Neural cell (in vitro differentiated cells): ENCODE results near the gene VSTM4. TPM values are rescaled to one million over a fixed set of nuclear protein-coding genes. Genes with fewer than 3 reads are reported as not detected.

Experiments
- H2AFZ ChIP-seq: fragments of 200-600, 300-800 bp; sonication (generic), shearing (Covaris generic); 2 replicates; pipeline ENCODE4 v1.6.0; 2014; ENCODE audit warnings: low read depth, mild to moderate bottlenecking, antibody characterized with exemption, low read length, moderate library complexity
- H3F3A ChIP-seq: fragments of 200-600 bp; shearing (Covaris generic); 2 replicates; pipeline ENCODE4 v1.6.1; 2016; ENCODE audit warnings: mild to moderate bottlenecking, moderate library complexity, mixed read lengths, antibody characterized with exemption, low read length; ENCODE audit not compliant: insufficient read depth, poor library complexity, severe bottlenecking
- H3K27ac ChIP-seq: fragments of 200-600, 300-800 bp; sonication (generic), shearing (Covaris generic); 2 replicates; pipeline ENCODE4 v1.5.1; 2014; ENCODE audit warnings: mild to moderate bottlenecking, low read length, moderate library complexity
- H3K27me3 ChIP-seq: fragments of 300-800, 200-600 bp; sonication (generic), shearing (Covaris generic); 2 replicates; pipeline ENCODE4 v1.6.0; 2014; ENCODE audit warnings: mild to moderate bottlenecking, low read depth, low read length, moderate library complexity; ENCODE audit not compliant: insufficient read depth
- H3K36me3 ChIP-seq: fragments of 300-800, 200-600 bp; sonication (generic), shearing (Covaris generic); 2 replicates; pipeline ENCODE4 v1.5.1; 2014; ENCODE audit warnings: mild to moderate bottlenecking, antibody characterized with exemption, low read length, moderate library complexity; ENCODE audit not compliant: insufficient read depth
- H3K4me2 ChIP-seq: fragments of 300-800, 200-600 bp; sonication (generic), shearing (Covaris generic); 2 replicates; pipeline ENCODE4 v1.6.0; 2014; ENCODE audit warnings: mild to moderate bottlenecking, low read length
- H3K4me3 ChIP-seq: fragments of 300-800, 200-600 bp; sonication (generic), shearing (Covaris generic); 2 replicates; pipeline ENCODE4 v1.5.1; 2014; ENCODE audit warnings: mild to moderate bottlenecking, low read length, moderate library complexity
- H3K79me2 ChIP-seq: fragments of 200-600 bp; shearing (Covaris generic); replicated peaks from 2 replicates; pipeline ENCODE4 v1.6.0; 2014; ENCODE audit warnings: mild to moderate bottlenecking, low read length, moderate library complexity; ENCODE audit not compliant: insufficient read depth
- H3K9ac ChIP-seq: fragments of 300-800, 200-600 bp; sonication (generic), shearing (Covaris generic); 2 replicates; pipeline ENCODE4 v1.6.1; 2016; ENCODE audit warnings: mild to moderate bottlenecking, low read length, mixed read lengths
- H3K9me2 ChIP-seq: fragments of 200-600 bp; shearing (Covaris generic); 2 replicates; pipeline ENCODE4 v1.6.1; 2016; ENCODE audit warnings: mild to moderate bottlenecking, low read length, mixed read lengths; ENCODE audit not compliant: insufficient read depth
- H3K9me3 ChIP-seq: fragments of 200-600, 300-800 bp; sonication (generic), shearing (Covaris generic); 2 replicates; pipeline ENCODE4 v1.6.1; 2016; ENCODE audit warnings: mild to moderate bottlenecking, mixed run types, low read length, moderate library complexity, mixed read lengths
- H4K20me1 ChIP-seq: fragments of 200-600 bp; shearing (Covaris generic); 2 replicates; pipeline ENCODE4 v1.6.1; 2016; ENCODE audit warnings: mild to moderate bottlenecking, mixed run types; ENCODE audit not compliant: insufficient read depth
- CTCF ChIP-seq: fragments of 450-650 bp; IDR thresholded peaks from 2 replicates; pipeline ENCODE4 v1.5.1; 2014; ENCODE audit warnings: antibody characterized with exemption, mild to moderate bottlenecking, moderate library complexity; ENCODE audit not compliant: poor library complexity, severe bottlenecking
- EP300 ChIP-seq: fragments of 450-650 bp; conservative IDR thresholded peaks from 2 replicates; pipeline ENCODE4 v1.6.1; 2014; ENCODE audit warnings: antibody characterized with exemption, mild to moderate bottlenecking, moderate library complexity; ENCODE audit not compliant: poor library complexity, severe bottlenecking
- EZH2 ChIP-seq: fragments of 200-600, 300-800 bp; shearing (Covaris generic), sonication (generic); IDR thresholded peaks from 2 replicates; pipeline ENCODE4 v1.6.1; 2014; ENCODE audit warnings: antibody characterized with exemption, low read length, borderline replicate concordance, mild to moderate bottlenecking; ENCODE audit not compliant: insufficient read depth, poor library complexity, severe bottlenecking
- MXI1 ChIP-seq: fragments of 450-650 bp; conservative IDR thresholded peaks from 2 replicates; pipeline ENCODE4 v1.6.1; 2014; ENCODE audit warnings: antibody characterized with exemption, mild to moderate bottlenecking; ENCODE audit not compliant: poor library complexity, severe bottlenecking
- POLR2AphosphoS5 ChIP-seq: IDR thresholded peaks from 2 replicates; pipeline ENCODE4 v1.6.1; 2012
- RAD21 ChIP-seq: fragments of 450-650 bp; conservative IDR thresholded peaks from 2 replicates; pipeline ENCODE4 v1.6.1; 2014; ENCODE audit warnings: antibody characterized with exemption, mild to moderate bottlenecking, moderate library complexity
- REST ChIP-seq: IDR thresholded peaks from 2 replicates; pipeline ENCODE4 v1.6.1; 2012; ENCODE audit warnings: borderline replicate concordance
- SMC3 ChIP-seq: fragments of 450-650 bp; conservative IDR thresholded peaks from 2 replicates; pipeline ENCODE4 v1.6.1; 2014; ENCODE audit warnings: antibody characterized with exemption, mild to moderate bottlenecking, moderate library complexity; ENCODE audit not compliant: poor library complexity
- TAF1 ChIP-seq: IDR thresholded peaks from 2 replicates; pipeline ENCODE4 v1.6.1; 2012; ENCODE audit warnings: low read depth
- polyA plus RNA-seq: library from polyadenylated mRNA; depleted of rRNA; stranded (reverse); fragments of >200 nt; gene quantifications from 2 replicates; pipeline ENCODE4 v1.2.3, GENCODE V29; 2014

The VSTM4 gene
- polyA plus RNA-seq, 1 donor from 2014 or later: 0.52 TPM

GRCh38 chr10:49161411-49161997 is 46.2 kb upstream of the VSTM4 start:
- H2AFZ ChIP-seq: no peak overlapping the region

GRCh38 chr10:49160814-49161213 is 45.5 kb upstream of the VSTM4 start:
- H3F3A ChIP-seq: no peaks in the 10 kb centered on the region
- H4K20me1 ChIP-seq: no peaks in the 10 kb centered on the region
- no peak overlapping the region for H3K4me2 ChIP-seq
- H3K36me3 ChIP-seq: no peaks in the 10 kb centered on the region
- no peaks in the 10 kb centered on the region for H3K9me3 ChIP-seq
- TF ChIP-seq EZH2: no peak
- H3K9me2 ChIP-seq: no peaks in the 10 kb centered on the region
- H3K27me3 ChIP-seq: no peaks in the 10 kb centered on the region
- no peak overlapping the region for H3K9ac ChIP-seq
- H3K79me2 ChIP-seq: no peaks in the 10 kb centered on the region
- H3K27ac ChIP-seq: no peak overlapping the region
- no peak overlapping the region for H2AFZ ChIP-seq
- H3K4me3 ChIP-seq: no peak overlapping the region

More at GRCh38 chr10:49161411-49161997, 46.2 kb upstream of the VSTM4 start:
- Histone ChIP-seq H3K9ac (no peak overlapping the region), H3K27me3 (no peaks in the 10 kb centered on the region), H3K79me2 (no peaks in the 10 kb centered on the region), H3K4me2 (no peak overlapping the region), H3F3A (no peaks in the 10 kb centered on the region), H3K9me2 (no peaks in the 10 kb centered on the region), H3K4me3 (no peak overlapping the region), H3K27ac (no peak overlapping the region), H3K36me3 (no peaks in the 10 kb centered on the region), H4K20me1 (no peaks in the 10 kb centered on the region), H3K9me3 (no peaks in the 10 kb centered on the region)
- TF ChIP-seq EP300: no peak
- TF ChIP-seq TAF1: no peak

GRCh38 chr10:49160110-49160509 is 44.8 kb upstream of the VSTM4 start:
- Histone ChIP-seq H3K4me2 (no peak overlapping the region), H3K9ac (no peak overlapping the region), H3K9me3 (no peaks in the 10 kb centered on the region), H3K9me2 (no peaks in the 10 kb centered on the region), H3K27me3 (no peaks in the 10 kb centered on the region), H3K4me3 (no peak overlapping the region), H3F3A (no peaks in the 10 kb centered on the region), H3K36me3 (no peaks in the 10 kb centered on the region), H2AFZ (no peak overlapping the region), H3K27ac (no peak overlapping the region), H4K20me1 (no peaks in the 10 kb centered on the region), H3K79me2 (no peaks in the 10 kb centered on the region)
- TF ChIP-seq EP300 (no peak), CTCF (no peak), EZH2 (no peak), POLR2AphosphoS5 (no peak), TAF1 (no peak), MXI1 (no peak), REST (no peak), RAD21 (no peak), SMC3 (no peak)
